ENCODE results near the gene SLC10A4. TPM values are rescaled to one million over a fixed set of nuclear protein-coding genes. Genes with fewer than 3 reads are reported as not detected.

The SLC10A4 gene, protein sequence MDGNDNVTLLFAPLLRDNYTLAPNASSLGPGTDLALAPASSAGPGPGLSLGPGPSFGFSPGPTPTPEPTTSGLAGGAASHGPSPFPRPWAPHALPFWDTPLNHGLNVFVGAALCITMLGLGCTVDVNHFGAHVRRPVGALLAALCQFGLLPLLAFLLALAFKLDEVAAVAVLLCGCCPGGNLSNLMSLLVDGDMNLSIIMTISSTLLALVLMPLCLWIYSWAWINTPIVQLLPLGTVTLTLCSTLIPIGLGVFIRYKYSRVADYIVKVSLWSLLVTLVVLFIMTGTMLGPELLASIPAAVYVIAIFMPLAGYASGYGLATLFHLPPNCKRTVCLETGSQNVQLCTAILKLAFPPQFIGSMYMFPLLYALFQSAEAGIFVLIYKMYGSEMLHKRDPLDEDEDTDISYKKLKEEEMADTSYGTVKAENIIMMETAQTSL
- total RNA-seq: 0.37 TPM in 1 of 2 replicates, not detected in the other

DNA sequence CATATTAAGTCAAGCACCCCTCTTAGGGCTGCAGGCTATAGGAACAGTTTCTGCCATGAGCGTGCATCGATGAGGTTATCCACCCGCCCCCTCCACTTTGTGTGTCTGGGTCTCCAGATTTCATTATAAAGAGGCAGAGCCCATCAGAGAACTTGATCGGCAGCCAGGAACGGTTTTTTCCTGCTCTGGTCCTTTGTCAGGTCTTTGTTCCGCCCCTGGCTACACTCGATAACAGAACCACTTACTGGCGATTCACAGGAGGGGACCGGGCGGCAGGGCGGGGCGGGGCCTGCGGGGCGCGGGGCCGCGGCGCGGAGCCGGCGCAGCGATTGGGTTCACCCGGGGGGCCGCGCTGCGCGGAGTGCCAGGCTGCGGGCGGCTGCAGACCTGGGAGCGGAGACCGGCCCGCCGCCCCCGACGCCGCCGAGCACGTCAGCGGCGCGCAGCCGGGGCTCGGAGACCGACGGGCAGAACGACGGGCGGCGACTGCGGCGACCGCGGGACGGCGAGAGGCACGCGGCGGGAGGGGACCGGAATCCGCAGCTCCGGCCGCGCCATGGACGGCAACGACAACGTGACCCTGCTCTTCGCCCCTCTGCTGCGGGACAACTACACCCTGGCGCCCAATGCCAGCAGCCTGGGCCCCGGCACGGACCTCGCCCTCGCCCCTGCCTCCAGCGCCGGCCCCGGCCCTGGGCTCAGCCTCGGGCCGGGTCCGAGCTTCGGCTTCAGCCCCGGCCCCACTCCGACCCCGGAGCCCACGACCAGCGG lies at the start of gene SLC10A4:
Gene SLC10A4, plus strand, starts transcription at position 338 of the 771 bp plus-strand sequence. Its CDS starts 219 bp downstream, at position 557.

DNA sequence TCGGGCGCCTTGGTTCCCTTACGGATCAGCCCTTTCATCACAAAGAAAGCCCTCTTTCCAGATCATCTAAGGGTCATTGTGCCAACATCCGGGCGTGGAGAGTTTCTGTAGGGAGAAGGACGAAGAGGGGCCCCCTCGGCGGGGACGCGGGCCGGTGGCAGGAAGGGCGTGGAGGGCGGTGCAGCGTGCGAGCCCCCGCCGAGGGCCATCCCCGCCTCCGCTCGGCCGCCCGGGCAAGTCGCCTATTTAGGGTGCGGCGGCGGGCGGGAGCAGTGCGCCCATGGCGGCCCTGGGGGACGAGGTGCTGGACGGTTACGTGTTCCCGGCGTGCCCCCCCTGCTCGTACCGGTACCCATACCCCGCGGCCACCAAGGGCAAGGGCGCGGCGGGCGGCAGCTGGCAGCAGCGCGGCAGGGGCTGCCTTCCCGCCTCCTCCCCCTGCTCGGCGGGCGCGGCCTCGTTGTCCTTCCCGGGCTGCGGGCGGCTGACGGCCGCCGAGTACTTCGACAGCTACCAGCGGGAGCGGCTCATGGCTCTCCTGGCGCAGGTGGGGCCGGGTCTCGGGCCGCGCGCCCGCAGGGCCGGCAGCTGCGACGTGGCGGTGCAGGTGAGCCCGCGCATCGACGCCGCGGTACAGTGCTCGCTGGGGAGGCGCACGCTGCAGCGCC lies 7.0 kb downstream of the SLC10A4 start, which contains the start of gene ZAR1:
Gene ZAR1, plus strand, starts transcription at position 241 of the 668 bp plus-strand sequence. Its CDS starts 40 bp downstream, at position 281.

Other genes starting within 250 kb of the SLC10A4 start
- 1.5 and 1.6 TPM in 2 replicates for gene TEC, start 213.5 kb upstream of the SLC10A4 start, total RNA-seq
- 37.8 and 58.5 TPM in 2 replicates for gene SLAIN2, start 141.8 kb upstream of the SLC10A4 start, total RNA-seq
- not detected in 2 replicates for gene ZAR1, start 6.9 kb downstream of the SLC10A4 start, total RNA-seq